Mesendoderm (in vitro differentiated cells): ENCODE results near the gene SPTBN5. TPM values are rescaled to one million over a fixed set of nuclear protein-coding genes. Genes with fewer than 3 reads are reported as not detected.

ENCODE experiments used
- DNase-seq: peaks from one replicate; pipeline ENCODE4 v3.0.0; 2013
- H2AK5ac ChIP-seq: 2 replicates; pipeline ENCODE4 v1.6.1; 2013; ENCODE audit warnings: low read length, inconsistent platforms
- H2BK120ac ChIP-seq: 2 replicates; pipeline ENCODE4 v1.6.1; 2013; ENCODE audit warnings: low read depth, mild to moderate bottlenecking, low read length, moderate library complexity, mixed read lengths
- H2BK15ac ChIP-seq: replicated peaks from 2 replicates; pipeline ENCODE4 v1.6.1; 2013; ENCODE audit warnings: low read depth, mild to moderate bottlenecking, moderate library complexity
- H2BK5ac ChIP-seq: 2 replicates; pipeline ENCODE4 v1.6.1; 2013; ENCODE audit warnings: low read length, inconsistent platforms
- H3K18ac ChIP-seq: 2 replicates; pipeline ENCODE4 v1.6.1; 2013; ENCODE audit warnings: mild to moderate bottlenecking, low read length, mixed read lengths
- H3K23ac ChIP-seq: one replicate; pipeline ENCODE4 v1.6.1; 2013; ENCODE audit warnings: low read length
- H3K27ac ChIP-seq: 2 replicates; pipeline ENCODE4 v1.5.1; 2013; ENCODE audit warnings: low read depth, mild to moderate bottlenecking, inconsistent platforms, low read length, moderate library complexity
- H3K27me3 ChIP-seq: 2 replicates; pipeline ENCODE4 v1.6.1; 2013; ENCODE audit warnings: low read length, control low read depth, mild to moderate bottlenecking, inconsistent platforms; ENCODE audit not compliant: insufficient read depth, poor library complexity
- H3K36me3 ChIP-seq: 2 replicates; pipeline ENCODE4 v1.6.1; 2013; ENCODE audit warnings: low read length, inconsistent platforms; ENCODE audit not compliant: control insufficient read depth, insufficient read depth
- H3K4ac ChIP-seq: one replicate; pipeline ENCODE4 v1.6.1; 2013; ENCODE audit warnings: low read depth, mild to moderate bottlenecking, low read length, moderate library complexity
- H3K4me1 ChIP-seq: 2 replicates; pipeline ENCODE4 v1.6.1; 2013; ENCODE audit warnings: low read depth, low read length, inconsistent platforms; ENCODE audit not compliant: control insufficient read depth
- H3K4me2 ChIP-seq: 2 replicates; pipeline ENCODE4 v1.6.1; 2013; ENCODE audit warnings: low read length
- H3K4me3 ChIP-seq: 2 replicates; pipeline ENCODE4 v1.5.1; 2013; ENCODE audit warnings: mild to moderate bottlenecking, low read length
- H3K56ac ChIP-seq: one replicate; pipeline ENCODE4 v1.6.1; 2013; ENCODE audit warnings: low read length
- H3K79me1 ChIP-seq: 2 replicates; pipeline ENCODE4 v1.6.1; 2013; ENCODE audit warnings: low read length, inconsistent platforms
- H3K79me2 ChIP-seq: 2 replicates; pipeline ENCODE4 v1.6.1; 2013; ENCODE audit warnings: mild to moderate bottlenecking, low read length; ENCODE audit not compliant: control insufficient read depth, insufficient read depth
- H3K9ac ChIP-seq: 2 replicates; pipeline ENCODE4 v1.6.1; 2013; ENCODE audit warnings: low read length, inconsistent platforms
- H4K5ac ChIP-seq: one replicate; pipeline ENCODE4 v1.6.1; 2013; ENCODE audit warnings: low read length
- H4K8ac ChIP-seq: one replicate; pipeline ENCODE4 v1.6.1; 2013; ENCODE audit warnings: low read depth, mild to moderate bottlenecking, control low read depth, low read length, moderate library complexity
- WGBS: extraction: QIAGEN DNeasy Blood & Tissue Kit; methylation state at CpG from one replicate; pipeline ENCODE4 v1.1.7; 2013; ENCODE audit warnings: low lambda C conversion rate, missing lambda C conversion rate; ENCODE audit not compliant: insufficient coverage; ENCODE audit errors: extremely low coverage; 5-methylcytosine and 5-hydroxymethylcytosine counted together
- small RNA-seq: library from polyadenylated mRNA; stranded (forward); fragments of <200 nt; extraction: miRNeasy Mini kit (QIAGEN cat#:217004); gene quantifications from one replicate; pipeline ENCODE3, GENCODE V24; 2013; ENCODE audit not compliant: insufficient read depth

The SPTBN5 gene

GRCh38 chr15:41801850-41802455 lies 91.9 kb downstream of the SPTBN5 start:
- no peaks in the 10 kb centered on the region for H3K4me1 ChIP-seq
- H3K4ac ChIP-seq = no peak overlapping the region
- no peak overlapping the region for H3K4me3 ChIP-seq
- no peak overlapping the region for H4K5ac ChIP-seq
- no peaks in the 10 kb centered on the region for H3K36me3 ChIP-seq
- H3K56ac ChIP-seq = no peak overlapping the region
- no peak overlapping the region for H3K4me2 ChIP-seq
- no peak overlapping the region for H3K27ac ChIP-seq
- H3K79me2 ChIP-seq = no peaks in the 10 kb centered on the region
- H2BK15ac ChIP-seq = no peak overlapping the region
- DNase-seq = no peak
- H2BK5ac ChIP-seq = no peak overlapping the region
- H3K9ac ChIP-seq = no peak overlapping the region
- no peak overlapping the region for H3K18ac ChIP-seq
- WGBS = no CpG with 5 or more reads among the region's 3 CpGs
- no peak overlapping the region for H4K8ac ChIP-seq
- H3K79me1 ChIP-seq = no peaks in the 10 kb centered on the region
- no peak overlapping the region for H2AK5ac ChIP-seq
- H3K23ac ChIP-seq = no peak overlapping the region
- no peak overlapping the region for H2BK120ac ChIP-seq
- no peaks in the 10 kb centered on the region for H3K27me3 ChIP-seq

- H3K27me3 ChIP-seq = no peaks in the 10 kb centered on the region
- H4K8ac ChIP-seq = no peak overlapping the region
- no peaks in the 10 kb centered on the region for H3K79me2 ChIP-seq
- no peak overlapping the region for H3K23ac ChIP-seq
- no peak overlapping the region for H3K4ac ChIP-seq
- H2BK5ac ChIP-seq = no peak overlapping the region
- DNase-seq = no peak
- no peak overlapping the region for H3K56ac ChIP-seq
- no peak overlapping the region for H4K5ac ChIP-seq
- H3K4me2 ChIP-seq = no peak overlapping the region
- WGBS = no CpG with 5 or more reads among the region's 3 CpGs
- no peak overlapping the region for H3K4me3 ChIP-seq
- no peaks in the 10 kb centered on the region for H3K4me1 ChIP-seq
- H3K27ac ChIP-seq = no peak overlapping the region
- no peaks in the 10 kb centered on the region for H3K36me3 ChIP-seq
- H2BK120ac ChIP-seq = no peak overlapping the region
- no peak overlapping the region for H2AK5ac ChIP-seq
- H3K18ac ChIP-seq = no peak overlapping the region
- no peak overlapping the region for H2BK15ac ChIP-seq
- H3K9ac ChIP-seq = no peak overlapping the region
- no peaks in the 10 kb centered on the region for H3K79me1 ChIP-seq
Observed at GRCh38 chr15:41801185-41801584, 92.7 kb downstream of the SPTBN5 start.

GRCh38 chr15:41799488-41799805 lies 94.4 kb downstream of the SPTBN5 start:
- no peak overlapping the region for H3K4ac ChIP-seq
- no peaks in the 10 kb centered on the region for H3K79me2 ChIP-seq
- H3K36me3 ChIP-seq = no peaks in the 10 kb centered on the region
- H3K18ac ChIP-seq = no peak overlapping the region
- H2BK15ac ChIP-seq = no peak overlapping the region
- DNase-seq = no peak
- H4K8ac ChIP-seq = no peak overlapping the region
- no peak overlapping the region for H2AK5ac ChIP-seq
- no CpG with 5 or more reads among the region's 5 CpGs for WGBS
- H3K27me3 ChIP-seq = no peaks in the 10 kb centered on the region
- no peak overlapping the region for H2BK120ac ChIP-seq
- no peak overlapping the region for H3K9ac ChIP-seq
- no peak overlapping the region for H3K4me3 ChIP-seq
- no peaks in the 10 kb centered on the region for H3K4me1 ChIP-seq
- H2BK5ac ChIP-seq = no peak overlapping the region
- no peaks in the 10 kb centered on the region for H3K79me1 ChIP-seq
- H3K23ac ChIP-seq = no peak overlapping the region
- no peak overlapping the region for H4K5ac ChIP-seq
- H3K4me2 ChIP-seq = no peak overlapping the region
- H3K27ac ChIP-seq = no peak overlapping the region
- H3K56ac ChIP-seq = no peak overlapping the region

GRCh38 chr15:41798607-41799487 lies 95.0 kb downstream of the SPTBN5 start:
- no CpG with 5 or more reads among the region's 9 CpGs for WGBS
- no peak for DNase-seq

More at GRCh38 chr15:41798607-41799487, 95.0 kb downstream of the SPTBN5 start:
- H3K4me2 ChIP-seq = no peak overlapping the region
- no peaks in the 10 kb centered on the region for H3K27me3 ChIP-seq
- H3K56ac ChIP-seq = no peak overlapping the region
- no peak overlapping the region for H4K5ac ChIP-seq
- no peak overlapping the region for H3K4ac ChIP-seq
- no peak overlapping the region for H2BK120ac ChIP-seq
- H3K79me2 ChIP-seq = no peaks in the 10 kb centered on the region
- no peak overlapping the region for H3K4me3 ChIP-seq
- H2BK5ac ChIP-seq = no peak overlapping the region
- no peak overlapping the region for H3K23ac ChIP-seq
- no peak overlapping the region for H2BK15ac ChIP-seq
- H3K79me1 ChIP-seq = no peaks in the 10 kb centered on the region
- no peak overlapping the region for H3K18ac ChIP-seq
- no peak overlapping the region for H4K8ac ChIP-seq
- H3K4me1 ChIP-seq = no peaks in the 10 kb centered on the region
- H3K27ac ChIP-seq = no peak overlapping the region
- no peak overlapping the region for H2AK5ac ChIP-seq
- H3K9ac ChIP-seq = no peak overlapping the region
- H3K36me3 ChIP-seq = no peaks in the 10 kb centered on the region

Small RNA genes within 50 kb of the gene (small RNA-seq; reads per million reads assigned to genes)
- not detected for gene JMJD7-PLA2G4B
- gene MIR4310 = not detected
- gene RNA5SP393 = not detected
